Measurements from ENCODE around the gene ODAD3.

GRCh38 chr19:11377237-11377636 is 57.7 kb downstream of the ODAD3 start:
- no peak for TF ChIP-seq EZH2 (IDR thresholded peaks at IDR 0.05)
- no peak for TF ChIP-seq CTCF (IDR thresholded peaks at IDR 0.05)

Data from neural progenitor cell (in vitro differentiated cells).